T47D (cell line): ENCODE measurements around the gene OR4A5.
"Not testable (repeated sequence)": the region's sequence is repeated elsewhere in the genome, so short reads cannot be mapped to it uniquely, and the experiment has no call there.

Source experiments
- DNase-seq, 2 experiments: peaks; one replicate each; pipeline versions ENCODE4 v3.0.0 to v3.0.0-alpha.2; 2011 to 2012; ENCODE audit warnings: low read depth in 1 of 2, low spot score in 1 of 2
- in situ Hi-C: cut with HindIII; loops from 2 replicates; pipeline ENCODE4 v1.10.0; 2016; ENCODE audit warnings: low sequenced_read_pairs, low pct_unique_long_range_greater_than_20kb

Gene OR4A5

GRCh38 chr11:54706532-54706931 is at the start of gene OR4A5:
Gene OR4A5, plus strand, starts transcription at chr11:54706832. Its CDS starts 53 bp downstream, at chr11:54706885.
- DNase-seq, in situ Hi-C loops: not testable (repeated sequence)

- DNase-seq, in situ Hi-C loops: not testable (repeated sequence)
Measured at GRCh38 chr11:54720094-54720493, 13.5 kb downstream of the OR4A5 start.
